Measurements from ENCODE around the gene TRIM15.

Gene TRIM15

GRCh38 chr6:30192076-30192475, 28.7 kb downstream of the TRIM15 start:
- no peak overlapping the region for H3K4me3 ChIP-seq (ENCODE audit: low read length)
- no peak overlapping the region for H3K4me2 ChIP-seq (ENCODE audit: low read length)
- no peak overlapping the region for H3K9ac ChIP-seq (ENCODE audit: low read depth, low read length)
- no peaks in the 10 kb centered on the region for H3K9me3 ChIP-seq (replicated peaks; ENCODE audit: low read length)
- no peaks in the 10 kb centered on the region for H3K27me3 ChIP-seq (ENCODE audit: control insufficient read depth, insufficient read depth, low read length)
- peaks cover 57% of the 10 kb centered on the region for H3K36me3 ChIP-seq (ENCODE audit: insufficient read depth, low read length)
- peaks cover 3% of the 10 kb centered on the region for H3K4me1 ChIP-seq (ENCODE audit: control insufficient read depth, insufficient read depth, low read length)

GRCh38 chr6:30194797-30195690, 31.7 kb downstream of the TRIM15 start:
- no peaks in the 10 kb centered on the region for H3K9me3 ChIP-seq (replicated peaks; ENCODE audit: low read length)
- no peak overlapping the region for H3K9ac ChIP-seq (ENCODE audit: low read depth, low read length)
- H3K4me3 ChIP-seq (ENCODE audit: low read length): no peak overlapping the region
- H3K4me1 ChIP-seq (ENCODE audit: control insufficient read depth, insufficient read depth, low read length): peaks cover 3% of the 10 kb centered on the region
- H3K27me3 ChIP-seq (ENCODE audit: control insufficient read depth, insufficient read depth, low read length): no peaks in the 10 kb centered on the region
- H3K36me3 ChIP-seq (ENCODE audit: insufficient read depth, low read length): peaks cover 49% of the 10 kb centered on the region
- H3K4me2 ChIP-seq (ENCODE audit: low read length): no peak overlapping the region

GRCh38 chr6:30195951-30196350, 32.6 kb downstream of the TRIM15 start:
- no peaks in the 10 kb centered on the region for H3K27me3 ChIP-seq (ENCODE audit: control insufficient read depth, insufficient read depth, low read length)
- peaks cover 49% of the 10 kb centered on the region for H3K36me3 ChIP-seq (ENCODE audit: insufficient read depth, low read length)
- peaks cover 3% of the 10 kb centered on the region for H3K4me1 ChIP-seq (ENCODE audit: control insufficient read depth, insufficient read depth, low read length)
- no peak overlapping the region for H3K4me3 ChIP-seq (ENCODE audit: low read length)
- H3K4me2 ChIP-seq (ENCODE audit: low read length): no peak overlapping the region
- H3K9me3 ChIP-seq (replicated peaks; ENCODE audit: low read length): no peaks in the 10 kb centered on the region
- H3K9ac ChIP-seq (ENCODE audit: low read depth, low read length): no peak overlapping the region

- H3K4me1 ChIP-seq (ENCODE audit: control insufficient read depth, insufficient read depth, low read length): peaks cover 3% of the 10 kb centered on the region
- no peaks in the 10 kb centered on the region for H3K9me3 ChIP-seq (replicated peaks; ENCODE audit: low read length)
- no peak overlapping the region for H3K9ac ChIP-seq (ENCODE audit: low read depth, low read length)
- no peak overlapping the region for H3K4me2 ChIP-seq (ENCODE audit: low read length)
- no peak overlapping the region for H3K4me3 ChIP-seq (ENCODE audit: low read length)
- H3K27me3 ChIP-seq (ENCODE audit: control insufficient read depth, insufficient read depth, low read length): no peaks in the 10 kb centered on the region
- peaks cover 51% of the 10 kb centered on the region for H3K36me3 ChIP-seq (ENCODE audit: insufficient read depth, low read length)
These were observed 33.0 kb downstream of the TRIM15 start for GRCh38 chr6:30196376-30196775.

GRCh38 chr6:30198166-30199084, 35.1 kb downstream of the TRIM15 start:
- Histone ChIP-seq H3K9me3 (replicated peaks; ENCODE audit: low read length) (no peaks in the 10 kb centered on the region), H3K9ac (ENCODE audit: low read depth, low read length) (no peak overlapping the region), H3K27me3 (ENCODE audit: control insufficient read depth, insufficient read depth, low read length) (no peaks in the 10 kb centered on the region), H3K36me3 (ENCODE audit: insufficient read depth, low read length) (peaks cover 53% of the 10 kb centered on the region), H3K4me1 (ENCODE audit: control insufficient read depth, insufficient read depth, low read length) (peaks cover 8% of the 10 kb centered on the region), H3K4me2 (ENCODE audit: low read length) (no peak overlapping the region), H3K4me3 (ENCODE audit: low read length) (no peak overlapping the region)

- Histone ChIP-seq H3K9me3 (replicated peaks; ENCODE audit: low read length) (no peaks in the 10 kb centered on the region), H3K4me3 (ENCODE audit: low read length) (no peak overlapping the region), H3K9ac (ENCODE audit: low read depth, low read length) (no peak overlapping the region), H3K4me1 (ENCODE audit: control insufficient read depth, insufficient read depth, low read length) (peaks cover 4% of the 10 kb centered on the region), H3K36me3 (ENCODE audit: insufficient read depth, low read length) (peaks cover 52% of the 10 kb centered on the region), H3K27me3 (ENCODE audit: control insufficient read depth, insufficient read depth, low read length) (no peaks in the 10 kb centered on the region), H3K4me2 (ENCODE audit: low read length) (no peak overlapping the region)
These were observed 37.4 kb downstream of the TRIM15 start for GRCh38 chr6:30200551-30201281.

- Histone ChIP-seq H3K4me2 (ENCODE audit: low read length) (no peak overlapping the region), H3K4me3 (ENCODE audit: low read length) (no peak overlapping the region), H3K9ac (ENCODE audit: low read depth, low read length) (no peak overlapping the region), H3K4me1 (ENCODE audit: control insufficient read depth, insufficient read depth, low read length) (peaks cover 20% of the 10 kb centered on the region), H3K36me3 (ENCODE audit: insufficient read depth, low read length) (peaks cover 36% of the 10 kb centered on the region), H3K9me3 (replicated peaks; ENCODE audit: low read length) (no peaks in the 10 kb centered on the region), H3K27me3 (ENCODE audit: control insufficient read depth, insufficient read depth, low read length) (no peaks in the 10 kb centered on the region)
These were observed 39.0 kb downstream of the TRIM15 start for GRCh38 chr6:30202366-30202765.

GRCh38 chr6:30204116-30204515, 40.8 kb downstream of the TRIM15 start:
- Histone ChIP-seq H3K9me3 (replicated peaks; ENCODE audit: low read length) (no peaks in the 10 kb centered on the region), H3K4me3 (ENCODE audit: low read length) (no peak overlapping the region), H3K4me1 (ENCODE audit: control insufficient read depth, insufficient read depth, low read length) (peaks cover 29% of the 10 kb centered on the region), H3K36me3 (ENCODE audit: insufficient read depth, low read length) (peaks cover 26% of the 10 kb centered on the region), H3K27me3 (ENCODE audit: control insufficient read depth, insufficient read depth, low read length) (no peaks in the 10 kb centered on the region), H3K9ac (ENCODE audit: low read depth, low read length) (no peak overlapping the region), H3K4me2 (ENCODE audit: low read length) (no peak overlapping the region)

- H3K9me3 ChIP-seq (replicated peaks; ENCODE audit: low read length): no peaks in the 10 kb centered on the region
- peaks cover 30% of the 10 kb centered on the region for H3K4me1 ChIP-seq (ENCODE audit: control insufficient read depth, insufficient read depth, low read length)
- no peak overlapping the region for H3K4me2 ChIP-seq (ENCODE audit: low read length)
These were observed 42.8 kb downstream of the TRIM15 start for GRCh38 chr6:30206152-30206551.

GRCh38 chr6:30206799-30207618, 43.7 kb downstream of the TRIM15 start:
- Histone ChIP-seq H3K36me3 (ENCODE audit: insufficient read depth, low read length) (peaks cover 14% of the 10 kb centered on the region), H3K4me2 (ENCODE audit: low read length) (peak overlapping the region; percentile 42), H3K4me3 (ENCODE audit: low read length) (no peak overlapping the region), H3K9me3 (replicated peaks; ENCODE audit: low read length) (no peaks in the 10 kb centered on the region), H3K9ac (ENCODE audit: low read depth, low read length) (no peak overlapping the region), H3K4me1 (ENCODE audit: control insufficient read depth, insufficient read depth, low read length) (peaks cover 38% of the 10 kb centered on the region), H3K27me3 (ENCODE audit: control insufficient read depth, insufficient read depth, low read length) (no peaks in the 10 kb centered on the region)

More at GRCh38 chr6:30206152-30206551, 42.8 kb downstream of the TRIM15 start:
- Histone ChIP-seq H3K9ac (ENCODE audit: low read depth, low read length) (no peak overlapping the region), H3K27me3 (ENCODE audit: control insufficient read depth, insufficient read depth, low read length) (no peaks in the 10 kb centered on the region), H3K36me3 (ENCODE audit: insufficient read depth, low read length) (peaks cover 14% of the 10 kb centered on the region), H3K4me3 (ENCODE audit: low read length) (no peak overlapping the region)
